Calu3 (cell line): ENCODE results near the gene ADAMTS17. TPM values are rescaled to one million over a fixed set of nuclear protein-coding genes. Genes with fewer than 3 reads are reported as not detected.

Experiments used
- BruUV-seq: library from RNA; stranded (reverse); fragments of 400-500 nt; replicated peaks from 2 replicates; lab custom pipeline; 2021; lab: Mats Ljungman, UMichigan
- CTCF ChIA-PET: fragments of 300-600 bp; sonication (Branson Sonifier 250); formaldehyde crosslinking; loops from one replicate; lab custom pipeline; 2022; ENCODE audit warnings: antibody characterized with exemption; lab: Charles Lee
- DNase-seq: peaks from one replicate; pipeline ENCODE4 v3.0.0; 2022
- H3K27ac Mint-ChIP-seq: one replicate; pipeline ENCODE4 v1.8.0; 2022; ENCODE audit warnings: mixed read lengths; ENCODE audit not compliant: unreplicated experiment
- H3K27me3 Mint-ChIP-seq: one replicate; pipeline ENCODE4 v1.8.0; 2022; ENCODE audit warnings: mixed read lengths; ENCODE audit not compliant: unreplicated experiment
- H3K36me3 Mint-ChIP-seq: one replicate; pipeline ENCODE4 v1.8.0; 2022; ENCODE audit warnings: mild to moderate bottlenecking, moderate library complexity, mixed read lengths; ENCODE audit not compliant: insufficient read depth, unreplicated experiment
- H3K4me1 Mint-ChIP-seq: one replicate; pipeline ENCODE4 v1.8.0; 2022; ENCODE audit warnings: mild to moderate bottlenecking, low read depth, mixed read lengths; ENCODE audit not compliant: unreplicated experiment
- H3K4me3 Mint-ChIP-seq: one replicate; pipeline ENCODE4 v1.8.0; 2022; ENCODE audit warnings: mild to moderate bottlenecking, low read depth, moderate library complexity, mixed read lengths; ENCODE audit not compliant: unreplicated experiment
- H3K9me3 Mint-ChIP-seq: one replicate; pipeline ENCODE4 v1.8.0; 2022; ENCODE audit warnings: low read depth, mixed read lengths; ENCODE audit not compliant: unreplicated experiment
- intact Hi-C: fragments of 100-400 bp; cut with micrococcal nuclease; formaldehyde crosslinking; loops from one replicate; pipeline ENCODE4 v1.10.0; 2022; ENCODE audit not compliant: unreplicated experiment
- total RNA-seq: library from RNA; stranded (reverse); gene quantifications from 2 replicates; pipeline ENCODE4 v1.2.3, GENCODE V29; 2022
- TF ChIP-seq, protein P1 (sequence below): fragments of 200-600 bp; IDR thresholded peaks from one replicate; pipeline ENCODE4 v1.8.0; 2022; ENCODE audit warnings: antibody characterized with exemption; ENCODE audit not compliant: unreplicated experiment

Gene ADAMTS17
- total RNA-seq, 1 experiment from 2014 or later: 3.5 TPM

DNA sequence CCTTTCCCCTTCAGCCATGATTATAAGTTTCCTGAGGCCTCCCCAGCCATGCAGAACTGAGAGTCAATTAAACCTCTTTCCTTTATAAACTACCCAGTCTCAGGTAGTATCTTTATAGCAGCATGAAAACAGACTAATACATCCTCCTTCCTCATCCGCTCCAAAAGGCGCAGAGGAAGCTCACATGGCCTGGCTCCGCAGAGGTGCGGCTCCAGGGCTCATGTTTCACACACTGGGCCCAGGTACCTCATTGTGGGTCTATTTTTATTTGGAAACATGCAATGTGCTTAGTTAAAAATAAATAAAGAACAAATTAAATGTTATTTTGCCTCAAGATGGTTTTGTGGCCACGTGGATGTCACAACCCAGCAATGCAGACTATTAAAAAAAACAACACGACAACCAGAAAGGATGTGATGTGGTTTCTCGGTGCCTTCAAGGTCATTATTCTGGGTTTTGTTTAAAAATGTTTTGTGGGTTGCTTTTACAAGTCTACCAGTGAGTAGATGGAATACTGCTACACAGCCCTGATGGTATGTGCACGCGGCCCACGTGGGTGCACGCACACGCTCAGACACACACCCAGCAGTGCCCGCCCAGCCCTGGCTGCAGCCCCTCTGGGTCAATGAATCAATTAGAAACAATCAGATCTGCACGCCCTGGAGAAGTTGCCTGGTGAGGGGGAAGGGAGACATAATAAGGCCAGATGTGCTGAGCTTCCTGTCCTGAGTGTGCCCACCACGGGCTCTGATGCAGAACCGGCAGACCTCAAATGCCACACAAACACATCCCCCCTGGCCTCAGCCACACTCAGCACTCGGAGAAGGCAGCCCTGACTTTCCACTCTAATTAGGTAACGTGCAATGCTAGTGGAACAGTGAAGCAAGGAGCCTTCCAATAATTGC lies 140.1 kb downstream of the ADAMTS17 start:
- Mint-ChIP-seq H3K4me1 (peaks cover 16% of the 10 kb centered on the region), H3K36me3 (no peaks in the 10 kb centered on the region), H3K27ac (no peak overlapping the region), H3K9me3 (peaks cover 4% of the 10 kb centered on the region), H3K4me3 (no peak overlapping the region), H3K27me3 (no peaks in the 10 kb centered on the region)
- intact Hi-C loops: no loop called here
- DNase-seq: no peak
- CTCF ChIA-PET: no interaction called here
- TF ChIP-seq, protein P1, sequence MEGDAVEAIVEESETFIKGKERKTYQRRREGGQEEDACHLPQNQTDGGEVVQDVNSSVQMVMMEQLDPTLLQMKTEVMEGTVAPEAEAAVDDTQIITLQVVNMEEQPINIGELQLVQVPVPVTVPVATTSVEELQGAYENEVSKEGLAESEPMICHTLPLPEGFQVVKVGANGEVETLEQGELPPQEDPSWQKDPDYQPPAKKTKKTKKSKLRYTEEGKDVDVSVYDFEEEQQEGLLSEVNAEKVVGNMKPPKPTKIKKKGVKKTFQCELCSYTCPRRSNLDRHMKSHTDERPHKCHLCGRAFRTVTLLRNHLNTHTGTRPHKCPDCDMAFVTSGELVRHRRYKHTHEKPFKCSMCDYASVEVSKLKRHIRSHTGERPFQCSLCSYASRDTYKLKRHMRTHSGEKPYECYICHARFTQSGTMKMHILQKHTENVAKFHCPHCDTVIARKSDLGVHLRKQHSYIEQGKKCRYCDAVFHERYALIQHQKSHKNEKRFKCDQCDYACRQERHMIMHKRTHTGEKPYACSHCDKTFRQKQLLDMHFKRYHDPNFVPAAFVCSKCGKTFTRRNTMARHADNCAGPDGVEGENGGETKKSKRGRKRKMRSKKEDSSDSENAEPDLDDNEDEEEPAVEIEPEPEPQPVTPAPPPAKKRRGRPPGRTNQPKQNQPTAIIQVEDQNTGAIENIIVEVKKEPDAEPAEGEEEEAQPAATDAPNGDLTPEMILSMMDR: no peak
- no TSS peak for BruUV-seq

GRCh38 chr15:100200287-100200880 lies 141.4 kb downstream of the ADAMTS17 start:
- no peak for DNase-seq
- no TSS peak for BruUV-seq
- H3K36me3 Mint-ChIP-seq: no peaks in the 10 kb centered on the region
- H3K4me1 Mint-ChIP-seq: peaks cover 16% of the 10 kb centered on the region
- intact Hi-C loops: no loop called here
- no peak overlapping the region for H3K27ac Mint-ChIP-seq
- H3K9me3 Mint-ChIP-seq: peaks cover 4% of the 10 kb centered on the region
- TF ChIP-seq, protein P1: no peak
- no peaks in the 10 kb centered on the region for H3K27me3 Mint-ChIP-seq
- H3K4me3 Mint-ChIP-seq: no peak overlapping the region
- CTCF ChIA-PET: no interaction called here

- Mint-ChIP-seq H3K4me3 (no peak overlapping the region), H3K4me1 (peaks cover 16% of the 10 kb centered on the region), H3K36me3 (no peaks in the 10 kb centered on the region), H3K9me3 (peaks cover 2% of the 10 kb centered on the region), H3K27ac (no peak overlapping the region), H3K27me3 (no peaks in the 10 kb centered on the region)
- intact Hi-C loops: no loop called here
- TF ChIP-seq, protein P1: no peak
- BruUV-seq: no TSS peak
- CTCF ChIA-PET: no interaction called here
- no peak for DNase-seq
Observed at GRCh38 chr15:100199711-100200286, 142.0 kb downstream of the ADAMTS17 start.

DNA sequence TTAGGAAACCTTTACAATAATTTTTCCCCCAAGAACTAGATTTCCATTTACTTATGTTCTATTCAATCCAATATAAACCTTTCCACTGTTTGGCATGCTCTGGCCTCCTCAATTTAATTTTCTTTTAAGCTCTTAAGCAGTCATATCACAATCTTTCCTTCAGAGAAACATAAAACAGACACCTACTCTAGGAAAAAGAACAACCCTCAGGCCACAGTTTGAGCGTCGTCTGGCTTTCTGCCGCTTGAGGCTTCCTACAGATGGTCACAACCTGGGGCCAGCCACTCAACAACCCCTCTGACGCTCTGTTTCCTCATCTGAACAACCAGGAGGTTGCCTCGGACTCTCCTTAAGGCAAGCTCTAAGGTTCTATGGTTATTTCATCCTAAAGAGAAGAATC lies 143.3 kb downstream of the ADAMTS17 start:
- H3K9me3 Mint-ChIP-seq: peaks cover 2% of the 10 kb centered on the region
- CTCF ChIA-PET: no interaction called here
- no peak overlapping the region for H3K27ac Mint-ChIP-seq
- peaks cover 16% of the 10 kb centered on the region for H3K4me1 Mint-ChIP-seq
- no peak for DNase-seq
- TF ChIP-seq, protein P1: no peak
- H3K36me3 Mint-ChIP-seq: no peaks in the 10 kb centered on the region
- H3K4me3 Mint-ChIP-seq: no peak overlapping the region
- intact Hi-C loops: no loop called here
- BruUV-seq: no TSS peak
- H3K27me3 Mint-ChIP-seq: no peaks in the 10 kb centered on the region
